Omental fat pad (tissue), 4 donors: ENCODE measurements around the gene PITX1. TPM values are rescaled to one million over a fixed set of nuclear protein-coding genes. Genes with fewer than 3 reads are reported as not detected.
"Not testable (repeated sequence)": the region's sequence is repeated elsewhere in the genome, so short reads cannot be mapped to it uniquely, and the experiment has no call there.

Experiments used
- ATAC-seq: fragments of 150-250 bp; one replicate; pipeline ENCODE4 v1.9.1; 2016; ENCODE audit warnings: mild to moderate bottlenecking, moderate library complexity; ENCODE audit not compliant: low FRiP score
- DNase-seq: peaks from one replicate; pipeline ENCODE4 v3.0.0-alpha.2; 2019; ENCODE audit warnings: low spot score
- CTCF ChIP-seq, 3 donors: fragments of 450-650 bp; IDR thresholded peaks; one replicate each; pipeline ENCODE4 v1.5.1; 2016 to 2017; ENCODE audit warnings: antibody characterized with exemption in 3 of 3, mild to moderate bottlenecking in 3 of 3, moderate library complexity in 2 of 3
- total RNA-seq, 4 donors: library from RNA; depleted of rRNA; stranded (reverse); fragments of >200 nt; gene quantifications; one replicate each; pipeline ENCODE4 v1.1.0, GENCODE V29; 2016

PITX1 gene
- total RNA-seq, 4 donors from 2014 or later, result 0.74 to 3.7 (median 1.2) TPM; not detected in 1

- no peak for TF ChIP-seq CTCF (IDR thresholded peaks at IDR 0.05)
- ATAC-seq (no peak), DNase-seq (no peak)
Measured at GRCh38 chr5:135007305-135007704, 26.7 kb downstream of the PITX1 start.

GRCh38 chr5:135005076-135005475 lies 29.0 kb downstream of the PITX1 start:
- DNase-seq, result no peak
- TF ChIP-seq CTCF (IDR thresholded peaks at IDR 0.05), result no peak
- no peak for ATAC-seq

GRCh38 chr5:135004376-135004775 lies 29.7 kb downstream of the PITX1 start:
- ATAC-seq (no peak), DNase-seq (no peak)
- TF ChIP-seq CTCF (IDR thresholded peaks at IDR 0.05), result no peak

GRCh38 chr5:134998068-134998467 lies 36.0 kb downstream of the PITX1 start:
- not testable (repeated sequence) for DNase-seq, ATAC-seq

GRCh38 chr5:134997015-134997414 lies 37.0 kb downstream of the PITX1 start:
- DNase-seq (no peak), ATAC-seq (no peak)
- no peak for TF ChIP-seq CTCF (IDR thresholded peaks at IDR 0.05)

GRCh38 chr5:134995850-134996402 lies 38.1 kb downstream of the PITX1 start:
- ATAC-seq (no peak), DNase-seq (no peak)
- TF ChIP-seq CTCF (IDR thresholded peaks at IDR 0.05), result no peak

GRCh38 chr5:134994560-134995156 lies 39.4 kb downstream of the PITX1 start:
- DNase-seq (no peak), ATAC-seq (no peak)
- TF ChIP-seq CTCF (IDR thresholded peaks at IDR 0.05), result no peak
